ENCODE results near the gene PSEN1.

- TF ChIP-seq CTCF (conservative IDR thresholded peaks at IDR 0.05; ENCODE audit: low read depth in 2 of 2) (no peak), EZH2 (IDR thresholded peaks at IDR 0.05; ENCODE audit: low read depth, unreplicated experiment) (no peak), ETS1 (IDR thresholded peaks at IDR 0.05) (no peak), POLR2AphosphoS5 (IDR thresholded peaks at IDR 0.05; ENCODE audit: low read depth) (no peak), EZH2phosphoT487 (IDR thresholded peaks at IDR 0.05; ENCODE audit: unreplicated experiment) (no peak), JUNB (IDR thresholded peaks at IDR 0.05; ENCODE audit: unreplicated experiment) (no peak), REST (IDR thresholded peaks at IDR 0.05; ENCODE audit: unreplicated experiment) (no peak), CREB1 (CRISPR knock-in tag; IDR thresholded peaks at IDR 0.05; ENCODE audit: low read depth) (no peak)
These were observed 73.6 kb downstream of the PSEN1 start for GRCh38 chr14:73209953-73210352.
